ENCODE data around the gene DGKD.
"Not testable (repeated sequence)": the region's sequence is repeated elsewhere in the genome, so short reads cannot be mapped to it uniquely, and the experiment has no call there.

The DGKD gene
- long read RNA-seq, donor 1, partial matches to known transcripts, result 0 of 1 reads
- long read RNA-seq, donor 1, other reads (novel, unspliced or antisense), result 0 of 1 reads
- long read RNA-seq, donor 2, result 0 reads
- long read RNA-seq, donor 3, result 0 reads
- long read RNA-seq, donor 4, full-length matches to known transcripts, result 1 of 1 reads
- long read RNA-seq, donor 4, partial matches to known transcripts, result 0 of 1 reads
- long read RNA-seq, donor 4, other reads (novel, unspliced or antisense), result 0 of 1 reads
- long read RNA-seq, donor 5, partial matches to known transcripts, result 10 of 10 reads
- long read RNA-seq, donor 5, other reads (novel, unspliced or antisense), result 0 of 10 reads
- long read RNA-seq, donor 6, full-length matches to known transcripts, result 3 of 3 reads
- long read RNA-seq, donor 6, partial matches to known transcripts, result 0 of 3 reads
- long read RNA-seq, donor 6, other reads (novel, unspliced or antisense), result 0 of 3 reads
- long read RNA-seq, donor 7, full-length matches to known transcripts, result 1 of 9 reads
- long read RNA-seq, donor 7, partial matches to known transcripts, result 8 of 9 reads
- long read RNA-seq, donor 7, other reads (novel, unspliced or antisense), result 0 of 9 reads
- long read RNA-seq, donor 8, full-length matches to known transcripts, result 1 of 1 reads
- long read RNA-seq, donor 8, partial matches to known transcripts, result 0 of 1 reads
- long read RNA-seq, donor 8, other reads (novel, unspliced or antisense), result 0 of 1 reads

DNA sequence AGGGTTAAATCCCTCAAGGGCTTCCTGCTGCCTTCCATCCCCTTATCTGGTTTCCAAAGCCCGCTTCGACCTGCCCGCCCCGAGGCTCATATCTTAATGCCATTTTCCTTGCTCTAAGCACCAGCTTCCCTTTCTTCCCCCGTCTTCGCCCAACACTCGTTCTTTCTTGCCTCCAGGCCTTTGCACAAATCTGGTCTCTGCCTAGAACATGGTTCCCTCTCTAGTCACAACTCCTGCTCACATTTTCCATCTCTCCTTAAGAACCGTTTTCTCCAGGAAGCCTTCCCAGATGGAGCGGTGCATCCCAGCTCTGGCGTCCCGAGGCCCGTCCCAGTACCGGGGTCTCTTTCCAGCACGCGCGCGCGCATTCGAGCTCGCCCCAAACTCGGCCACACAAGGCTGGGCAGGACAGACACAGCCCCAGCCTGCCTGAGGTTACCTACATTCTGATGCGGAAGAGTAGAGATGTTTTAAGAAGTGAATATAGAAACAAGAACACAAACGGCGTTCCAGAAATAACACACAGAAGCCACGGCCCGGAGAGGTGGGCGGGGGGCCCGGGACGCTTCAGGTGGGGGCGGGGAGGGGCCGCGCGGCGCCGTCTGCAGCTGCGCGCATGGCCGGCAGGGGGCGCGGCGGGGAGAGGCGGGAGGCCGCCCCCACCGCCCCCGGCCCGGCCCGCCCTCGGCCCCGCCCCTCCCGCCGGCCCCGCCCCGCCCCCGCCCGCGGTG lies at the start of gene DGKD:
TSS of gene DGKD (plus strand) at position 726 of the 731 bp plus-strand sequence. CDS start 25 bp downstream, outside the sequence.
- peak; percentile 92 for DNase-seq

DNA sequence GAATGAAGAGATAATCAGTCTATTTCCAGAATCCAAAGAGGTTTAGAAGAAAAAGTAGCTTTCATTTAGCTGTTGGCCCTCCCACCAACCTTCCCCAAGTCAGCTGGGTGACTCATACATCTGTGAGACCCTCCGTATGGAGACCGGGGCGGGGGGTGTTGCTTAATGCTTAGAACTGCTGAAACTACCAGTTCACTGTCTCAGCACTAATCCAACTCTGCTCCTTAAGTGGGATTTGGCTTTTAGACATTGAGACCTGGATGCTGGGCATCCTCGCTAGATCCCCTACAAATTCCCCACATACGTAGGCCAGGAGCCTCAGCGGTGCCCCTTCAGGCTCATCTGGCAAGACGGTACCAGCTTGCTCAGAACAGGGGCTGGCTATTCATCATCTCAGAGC lies 46.7 kb upstream of the DGKD start, which contains the start of gene SAG:
TSS of gene SAG (plus strand) at position 252 of the 400 bp plus-strand sequence. CDS start 1,374 bp downstream, outside the sequence.
- DNase-seq, result no peak

- no peak for DNase-seq
Observed at GRCh38 chr2:233311241-233311926, 42.9 kb upstream of the DGKD start.

DNA sequence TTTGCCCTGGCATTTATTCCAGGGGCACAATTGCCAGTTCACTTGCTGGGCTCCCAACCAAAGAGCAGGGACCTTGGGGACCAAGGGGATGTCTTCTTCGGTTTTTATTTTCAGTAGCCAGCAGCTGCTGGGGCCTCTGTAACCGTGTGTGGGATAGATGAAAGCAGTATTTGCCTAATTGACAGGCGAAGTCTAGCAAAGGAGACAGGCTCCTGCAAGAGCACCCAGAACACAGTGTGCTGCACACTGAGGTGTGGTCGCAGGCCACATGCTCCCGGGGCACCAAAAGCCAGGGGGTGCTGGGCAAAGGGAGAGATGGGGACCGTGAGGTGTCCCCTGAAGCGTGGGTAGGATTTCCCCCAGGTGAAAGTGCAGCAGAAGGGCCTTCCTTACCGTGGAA lies 41.4 kb upstream of the DGKD start:
- DNase-seq, result no peak

DNA sequence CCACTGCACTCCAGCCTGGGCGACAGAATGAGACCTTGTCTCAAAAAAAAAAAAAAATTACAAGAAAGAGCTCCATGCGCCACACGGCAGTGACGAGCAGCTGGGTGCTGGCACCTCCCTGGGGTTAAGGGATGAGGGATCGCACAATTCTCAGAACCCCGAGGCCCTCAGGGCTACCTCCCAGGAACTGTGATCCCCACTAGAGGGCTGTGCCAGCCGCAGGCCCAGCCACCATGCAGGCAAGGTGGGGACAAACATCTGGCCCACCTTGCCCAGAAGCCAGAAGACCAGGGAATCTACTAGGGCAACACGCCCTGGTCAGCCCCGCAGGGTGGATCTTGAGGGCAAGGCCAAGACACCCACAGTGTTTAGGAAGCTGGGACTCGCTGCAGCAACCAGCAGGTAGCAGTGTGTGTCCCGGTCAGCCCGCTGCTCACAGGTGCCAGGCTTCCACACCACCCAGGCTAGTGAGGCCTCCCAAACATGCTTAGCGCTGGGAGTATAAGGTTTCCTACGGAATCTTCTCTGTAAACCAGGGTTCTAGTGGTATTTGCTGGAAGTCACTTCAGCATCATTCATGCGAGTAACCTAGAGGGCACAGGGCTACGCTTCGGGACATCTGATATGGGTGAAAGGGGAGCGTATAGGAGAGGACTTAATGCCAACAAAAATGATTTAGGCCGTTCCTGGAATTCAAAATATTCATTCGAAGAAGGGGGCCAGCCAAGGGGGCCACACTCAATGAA lies 39.9 kb upstream of the DGKD start:
- DNase-seq, result peak; percentile 6

GRCh38 chr2:233317196-233317943 lies 36.9 kb upstream of the DGKD start:
- no peak for DNase-seq

- no peak for DNase-seq
Observed at GRCh38 chr2:233319256-233319655, 35.0 kb upstream of the DGKD start.

GRCh38 chr2:233320470-233320869 lies 33.8 kb upstream of the DGKD start:
- no peak for DNase-seq

DNA sequence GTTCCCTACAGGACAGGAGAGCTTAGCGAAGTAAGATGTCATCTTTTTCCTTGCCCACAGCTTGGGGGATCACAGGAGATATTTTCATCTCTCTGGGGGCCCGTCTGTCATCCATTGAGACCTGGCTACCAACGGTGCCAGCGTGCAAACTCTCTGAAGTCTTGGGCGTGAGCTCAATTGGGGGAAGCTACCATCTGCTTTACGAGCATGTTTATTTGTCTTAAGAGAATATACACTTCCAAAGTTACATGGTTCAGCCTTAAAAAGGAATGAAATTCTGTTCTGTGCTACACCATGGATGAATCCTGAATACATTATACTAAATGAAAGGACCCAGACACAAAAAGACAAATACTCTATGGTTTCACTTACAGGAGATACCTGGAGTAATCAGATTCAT lies 33.1 kb upstream of the DGKD start:
- no peak for DNase-seq

DNA sequence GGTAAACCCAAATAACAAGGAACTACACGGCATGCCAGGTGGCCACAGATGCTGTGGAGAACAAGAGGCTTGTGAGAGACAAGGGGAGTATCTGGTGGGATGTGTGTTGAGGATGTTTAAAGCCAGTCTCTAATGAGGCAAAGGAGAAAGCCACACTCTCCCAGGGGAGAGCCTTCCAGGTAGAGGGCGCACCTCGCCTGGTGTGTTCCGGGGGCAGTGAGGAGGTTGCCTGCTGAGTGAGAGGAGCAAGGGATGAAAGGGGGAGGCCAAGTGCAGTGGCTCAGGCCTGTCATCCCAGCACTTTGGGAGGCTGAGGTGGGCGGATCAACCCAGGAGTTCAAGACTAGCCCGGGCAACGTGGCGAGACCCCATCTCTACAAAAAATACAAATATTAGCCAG lies 30.4 kb upstream of the DGKD start:
- DNase-seq, result no peak

DNA sequence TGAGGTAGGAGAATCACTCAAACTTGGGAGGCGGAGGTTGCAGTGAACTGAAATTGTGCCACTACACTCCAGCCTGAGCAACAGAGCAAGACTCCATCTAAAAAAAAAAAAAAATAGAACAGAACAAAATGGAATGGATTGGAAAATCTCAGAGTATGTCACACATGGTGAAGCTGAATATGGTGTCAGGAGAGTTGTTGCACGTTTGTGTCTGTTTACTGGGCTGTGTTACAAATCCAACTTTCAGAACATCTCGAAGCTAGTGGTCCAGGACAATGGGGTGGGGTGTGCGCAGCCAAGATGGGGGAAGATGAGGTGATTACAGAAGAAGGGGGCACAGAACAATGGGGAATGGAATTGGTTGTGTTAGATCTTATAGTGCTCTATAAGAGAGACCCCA lies 29.0 kb upstream of the DGKD start:
- DNase-seq, result no peak

DNA sequence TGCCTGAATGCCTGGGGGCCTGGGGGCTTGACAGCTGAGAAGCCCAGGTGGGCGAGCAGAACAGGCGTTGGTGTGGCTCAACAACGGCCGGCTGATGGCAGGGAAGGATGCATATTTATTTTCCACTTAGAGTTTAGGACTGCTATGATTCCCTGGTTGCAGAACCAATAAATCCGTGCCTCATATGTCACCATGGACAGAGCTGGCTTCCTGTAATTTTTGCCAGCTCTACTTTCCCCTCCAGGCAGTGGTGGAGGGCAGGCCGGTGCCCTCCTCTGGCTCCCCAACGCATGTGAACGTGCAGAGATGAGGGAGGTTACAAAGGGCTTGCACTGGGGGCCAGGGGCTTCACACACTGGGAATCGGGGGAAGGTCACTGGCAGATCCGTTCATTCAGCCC lies 28.5 kb upstream of the DGKD start:
- DNase-seq, result no peak

DNA sequence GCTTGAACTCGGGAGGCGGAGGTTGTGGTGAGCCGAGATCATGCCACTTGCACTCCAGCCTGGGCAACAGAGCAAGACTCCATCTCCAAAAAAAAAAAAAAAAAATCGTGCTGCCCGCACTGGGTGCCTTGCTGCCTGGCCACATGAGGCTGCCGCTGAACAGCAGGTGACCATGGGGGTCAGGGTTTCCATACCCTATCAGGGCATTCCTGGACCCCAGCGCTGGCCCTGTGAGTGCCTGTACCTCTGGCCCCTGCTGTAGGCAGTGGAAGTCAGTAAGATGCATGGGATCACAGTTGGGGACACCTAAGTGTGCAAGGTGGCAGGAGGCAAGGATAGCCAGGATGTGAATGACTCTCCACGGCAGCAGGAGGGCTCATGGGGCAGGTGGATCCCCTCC lies 27.8 kb upstream of the DGKD start:
- DNase-seq, result no peak

DNA sequence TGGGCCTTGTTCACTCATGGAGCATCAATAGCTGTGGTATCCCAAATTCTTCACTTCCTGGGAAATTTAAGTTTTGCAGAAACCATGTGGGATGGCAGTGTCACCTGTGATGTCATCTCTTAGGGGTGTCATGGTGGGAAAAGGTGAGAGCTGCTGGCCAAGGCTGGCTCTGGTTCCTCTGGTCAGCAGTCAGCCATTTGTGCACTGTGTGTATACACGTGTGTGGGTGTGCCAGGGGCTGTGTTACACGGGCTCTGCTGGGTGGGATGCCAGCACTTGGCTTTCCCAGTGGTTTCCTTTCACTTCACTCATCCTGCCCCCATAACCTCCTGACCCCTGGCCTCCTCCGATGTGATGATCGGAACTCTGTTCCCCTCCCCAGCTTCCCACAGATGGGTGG lies 25.4 kb upstream of the DGKD start:
- no peak for DNase-seq

- no peak for DNase-seq
Observed at GRCh38 chr2:233329489-233330135, 24.7 kb upstream of the DGKD start.

DNA sequence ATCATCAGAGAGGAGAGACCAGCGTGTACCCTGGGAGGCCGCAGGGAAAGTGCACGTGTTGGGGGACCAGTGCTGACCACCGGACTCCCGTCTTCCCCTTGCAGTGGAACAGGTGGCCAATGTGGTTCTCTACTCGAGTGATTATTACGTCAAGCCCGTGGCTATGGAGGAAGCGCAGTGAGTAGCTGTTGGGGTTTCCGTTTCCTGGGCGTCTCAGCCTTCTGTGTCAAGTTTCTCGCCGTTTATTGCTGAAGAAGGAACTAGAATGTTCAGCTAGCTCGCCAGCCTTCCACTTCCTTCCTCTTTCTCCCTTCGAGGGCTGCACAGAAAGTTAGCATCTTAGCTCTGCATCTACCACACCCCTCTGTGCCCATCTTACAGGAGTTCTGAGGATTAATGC lies 22.8 kb upstream of the DGKD start:
- DNase-seq, result no peak

DNA sequence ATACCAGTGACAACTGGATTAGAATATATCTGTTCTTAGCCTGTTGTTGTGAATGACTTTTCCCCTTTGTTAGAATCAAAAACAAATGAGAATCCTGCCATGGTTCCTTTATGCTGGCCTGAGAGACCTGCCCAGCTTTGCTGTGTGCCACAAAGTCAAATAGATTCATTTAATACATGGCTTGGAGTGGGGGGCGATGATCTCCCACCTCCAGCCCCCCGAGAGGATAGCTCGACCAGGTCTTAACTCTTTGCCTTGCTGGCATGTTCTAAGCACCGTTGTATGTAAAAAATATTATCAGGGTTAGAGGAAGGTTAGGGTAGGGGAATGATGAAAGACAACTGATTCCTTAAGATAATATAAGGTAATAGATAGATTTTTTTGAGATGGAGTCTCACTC lies 22.2 kb upstream of the DGKD start:
- DNase-seq, result no peak

- no peak for DNase-seq
Observed at GRCh38 chr2:233334915-233335314, 19.4 kb upstream of the DGKD start.

GRCh38 chr2:233336091-233336490 lies 18.2 kb upstream of the DGKD start:
- not testable (repeated sequence) for DNase-seq

DNA sequence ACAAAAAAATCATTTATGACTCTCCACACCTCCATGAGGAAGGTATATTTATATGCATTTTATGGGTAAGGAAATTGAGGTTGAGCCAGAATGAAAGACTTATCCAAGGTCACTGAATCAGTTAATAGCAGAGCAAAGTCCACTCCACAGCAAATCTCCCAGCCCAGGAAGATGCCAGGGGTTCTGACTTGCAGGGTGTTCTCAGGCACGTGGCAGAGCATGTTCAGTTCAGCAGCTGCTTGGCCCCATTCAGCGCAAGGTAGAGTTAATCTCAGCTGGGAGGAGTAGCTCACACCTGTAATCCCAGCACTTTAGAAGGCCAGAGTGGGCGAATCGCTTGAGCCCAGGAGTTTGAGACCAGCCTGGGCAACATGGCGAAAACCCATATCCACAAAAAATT lies 17.8 kb upstream of the DGKD start:
- DNase-seq, result no peak
